Measurements from ENCODE around the gene FAXDC2. TPM values are rescaled to one million over a fixed set of nuclear protein-coding genes. Genes with fewer than 3 reads are reported as not detected.

Gene FAXDC2
- total and polyA plus RNA-seq, 2 of the 13 experiments (the other 11 are each of a cell fraction or from before 2014, with no cell fraction given): 4.7 to 58.8 TPM

- TF ChIP-seq, protein P1, sequence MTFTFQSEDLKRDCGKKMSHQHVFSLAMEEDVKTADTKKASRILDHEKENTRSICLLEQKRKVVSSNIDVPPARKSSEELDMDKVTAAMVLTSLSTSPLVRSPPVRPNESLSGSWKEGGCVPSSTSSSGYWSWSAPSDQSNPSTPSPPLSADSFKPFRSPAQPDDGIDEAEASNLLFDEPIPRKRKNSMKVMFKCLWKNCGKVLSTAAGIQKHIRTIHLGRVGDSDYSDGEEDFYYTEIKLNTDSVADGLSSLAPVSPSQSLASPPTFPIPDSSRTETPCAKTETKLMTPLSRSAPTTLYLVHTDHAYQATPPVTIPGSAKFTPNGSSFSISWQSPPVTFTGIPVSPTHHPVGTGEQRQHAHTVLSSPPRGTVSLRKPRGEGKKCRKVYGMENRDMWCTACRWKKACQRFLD (CRISPR knock-in tag; IDR thresholded peaks at IDR 0.05; ENCODE audit: borderline replicate concordance): no peak
- TF ChIP-seq ZGPAT (CRISPR knock-in tag; IDR thresholded peaks at IDR 0.05): no peak
- no peak for TF ChIP-seq EED (CRISPR knock-in tag; IDR thresholded peaks at IDR 0.05)
- no peak for TF ChIP-seq ZNF678 (CRISPR knock-in tag; IDR thresholded peaks at IDR 0.05)
- TF ChIP-seq SUZ12 (IDR thresholded peaks at IDR 0.05; ENCODE audit: low read depth, low read length): no peak
- TF ChIP-seq ZNF567 (CRISPR knock-in tag; IDR thresholded peaks at IDR 0.05; ENCODE audit: borderline replicate concordance): no peak
- no peak for TF ChIP-seq HCFC1 (IDR thresholded peaks at IDR 0.05; ENCODE audit: low read depth, low read length)
- TF ChIP-seq NAIF1 (CRISPR knock-in tag; IDR thresholded peaks at IDR 0.05; ENCODE audit: borderline replicate concordance): no peak
- TF ChIP-seq KAT2B (IDR thresholded peaks at IDR 0.05; ENCODE audit: borderline replicate concordance, low read depth, low read length): no peak
- no peak for TF ChIP-seq RAD21 (CRISPR knock-in tag; IDR thresholded peaks at IDR 0.05)
- no peak for TF ChIP-seq ZBTB43 (CRISPR knock-in tag; conservative IDR thresholded peaks at IDR 0.05)
- TF ChIP-seq ATF4 (CRISPR knock-in tag; IDR thresholded peaks at IDR 0.05): no peak
- TF ChIP-seq, protein P2, sequence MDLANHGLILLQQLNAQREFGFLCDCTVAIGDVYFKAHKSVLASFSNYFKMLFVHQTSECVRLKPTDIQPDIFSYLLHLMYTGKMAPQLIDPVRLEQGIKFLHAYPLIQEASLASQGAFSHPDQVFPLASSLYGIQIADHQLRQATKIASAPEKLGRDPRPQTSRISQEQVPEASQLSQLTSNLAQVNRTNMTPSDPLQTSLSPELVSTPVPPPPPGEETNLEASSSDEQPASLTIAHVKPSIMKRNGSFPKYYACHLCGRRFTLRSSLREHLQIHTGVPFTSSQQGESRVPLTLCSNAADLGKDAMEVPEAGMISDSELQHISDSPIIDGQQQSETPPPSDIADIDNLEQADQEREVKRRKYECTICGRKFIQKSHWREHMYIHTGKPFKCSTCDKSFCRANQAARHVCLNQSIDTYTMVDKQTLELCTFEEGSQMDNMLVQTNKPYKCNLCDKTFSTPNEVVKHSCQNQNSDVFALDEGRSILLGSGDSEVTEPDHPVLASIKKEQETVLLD (CRISPR knock-in tag; IDR thresholded peaks at IDR 0.05; ENCODE audit: low read depth): no peak
- TF ChIP-seq ZNF329 (CRISPR knock-in tag; IDR thresholded peaks at IDR 0.05; ENCODE audit: low read depth): no peak
- TF ChIP-seq ZMAT3 (CRISPR knock-in tag; conservative IDR thresholded peaks at IDR 0.05): no peak
- no peak for TF ChIP-seq NR2F1 (CRISPR knock-in tag; IDR thresholded peaks at IDR 0.05)
- TF ChIP-seq ZNF562 (CRISPR knock-in tag; IDR thresholded peaks at IDR 0.05; ENCODE audit: borderline replicate concordance): no peak
- no peak for TF ChIP-seq ZNF549 (CRISPR knock-in tag; IDR thresholded peaks at IDR 0.05)
- no peak for TF ChIP-seq SNRNP70 (IDR thresholded peaks at IDR 0.05; ENCODE audit: low read depth, low read length)
- no peak for TF ChIP-seq ZNF570 (CRISPR knock-in tag; IDR thresholded peaks at IDR 0.05; ENCODE audit: borderline replicate concordance)
- no peak for TF ChIP-seq ZNF280D (CRISPR knock-in tag; IDR thresholded peaks at IDR 0.05)
- no peak for TF ChIP-seq PRMT3 (CRISPR knock-in tag; IDR thresholded peaks at IDR 0.05; ENCODE audit: borderline replicate concordance, low read depth)
Measured at GRCh38 chr5:154860123-154860522, 9.7 kb upstream of the FAXDC2 start (continued).

All from HepG2 (cell line).